Endothelial cell of umbilical vein (primary cell): Measurements from ENCODE around the gene TPCN1. TPM values are rescaled to one million over a fixed set of nuclear protein-coding genes. Genes with fewer than 3 reads are reported as not detected.

Experiments used
- BruUV-seq: library from RNA; stranded (reverse); fragments of 400-500 nt; replicated peaks from 2 replicates; lab custom pipeline; 2021; lab: Mats Ljungman, UMichigan
- CTCF ChIA-PET: fragments of 300-600, 350-600 bp; sonication (Branson Sonifier 250); formaldehyde crosslinking; loops from one replicate; lab custom pipeline; 2021; ENCODE audit warnings: antibody characterized with exemption, inconsistent platforms; lab: Charles Lee
- POLR2A ChIA-PET: fragments of 300-600, 350-600 bp; sonication (Branson Sonifier 250); formaldehyde crosslinking; loops from one replicate; lab custom pipeline; 2021; ENCODE audit warnings: antibody characterized with exemption, inconsistent platforms; lab: Charles Lee
- DNase-seq: peaks from one replicate; pipeline ENCODE4 v3.0.0-alpha.2; 2011; ENCODE audit warnings: low read depth, low spot score
- FAIRE-seq: peaks from 2 replicates; lab custom pipeline; 2011; peaks lifted over from hg19 to GRCh38; lab: Jason Lieb, UNC
- H2AFZ ChIP-seq: 2 replicates; pipeline ENCODE4 v1.6.0; 2012; ENCODE audit warnings: low read depth, low read length, control low read depth, inconsistent platforms
- H3K27ac ChIP-seq: 2 replicates; pipeline ENCODE4 v1.5.1; 2011; ENCODE audit warnings: low read depth, mild to moderate bottlenecking, control low read depth, low read length, moderate library complexity; ENCODE audit not compliant: insufficient read depth
- H3K27me3 ChIP-seq, 2 experiments: 2 replicates each; pipeline versions ENCODE4 v1.6.0 to v1.6.1; 2011; ENCODE audit warnings: low read length in 2 of 2, mixed read lengths in 1 of 2; ENCODE audit not compliant: control insufficient read depth in 2 of 2, insufficient read depth in 2 of 2
- H3K36me3 ChIP-seq, 2 experiments: 2 replicates in 1 of 2; 3 replicates in 1 of 2; pipeline ENCODE4 v1.5.1; 2011; ENCODE audit warnings: low read length in 2 of 2, mild to moderate bottlenecking in 1 of 2, moderate library complexity in 1 of 2; ENCODE audit not compliant: control insufficient read depth in 2 of 2, insufficient read depth in 2 of 2; ENCODE audit errors: extremely low read depth in 1 of 2
- H3K4me1 ChIP-seq: 3 replicates; pipeline ENCODE4 v1.5.1; 2011; ENCODE audit warnings: mild to moderate bottlenecking, low read length; ENCODE audit not compliant: control insufficient read depth, insufficient read depth; ENCODE audit errors: extremely low read depth
- H3K4me2 ChIP-seq: 2 replicates; pipeline ENCODE4 v1.6.1; 2011; ENCODE audit warnings: low read length, control low read depth, mixed read lengths; ENCODE audit not compliant: insufficient read depth
- H3K4me3 ChIP-seq, 3 experiments: fragments of 200-600 bp in 1 of 3; sonication (generic), shearing (Covaris generic) in 1 of 3; replicated peaks in 1 of 3; 2 replicates each; pipeline ENCODE4 v1.5.1; 2011 to 2016; ENCODE audit warnings: control low read depth in 3 of 3, low read length in 3 of 3, mild to moderate bottlenecking in 2 of 3, inconsistent platforms in 1 of 3, low read depth in 1 of 3, moderate library complexity in 1 of 3; ENCODE audit not compliant: insufficient read depth in 1 of 3
- H3K79me2 ChIP-seq: 2 replicates; pipeline ENCODE4 v1.6.0; 2012; ENCODE audit warnings: low read length, inconsistent platforms; ENCODE audit not compliant: control insufficient read depth, insufficient read depth
- H3K9ac ChIP-seq: replicated peaks from 2 replicates; pipeline ENCODE3; 2011; ENCODE audit warnings: low read length, control low read depth; ENCODE audit not compliant: insufficient read depth; ENCODE audit errors: extremely low read depth
- H3K9me1 ChIP-seq: replicated peaks from 3 replicates; pipeline ENCODE4 v1.6.0; 2011; ENCODE audit warnings: mild to moderate bottlenecking, low read length; ENCODE audit not compliant: control insufficient read depth, insufficient read depth; ENCODE audit errors: extremely low read depth
- H3K9me3 ChIP-seq: replicated peaks from 2 replicates; pipeline ENCODE4 v1.5.1; 2012; ENCODE audit warnings: low read length, inconsistent platforms; ENCODE audit not compliant: control insufficient read depth, insufficient read depth
- H4K20me1 ChIP-seq: replicated peaks from 2 replicates; pipeline ENCODE3; 2011; ENCODE audit warnings: mild to moderate bottlenecking, low read length; ENCODE audit not compliant: control insufficient read depth, insufficient read depth; ENCODE audit errors: extremely low read depth
- EZH2 ChIP-seq: IDR thresholded peaks from 2 replicates; pipeline ENCODE4 v1.6.1; 2012; ENCODE audit warnings: borderline replicate concordance, low read depth, mild to moderate bottlenecking, moderate library complexity, low read length, inconsistent platforms; ENCODE audit not compliant: severe bottlenecking
- FOS ChIP-seq: IDR thresholded peaks from 2 replicates; pipeline ENCODE4 v1.6.1; 2011; ENCODE audit warnings: mild to moderate bottlenecking, low read length, moderate library complexity, borderline replicate concordance; ENCODE audit not compliant: insufficient read depth
- GATA2 ChIP-seq: IDR thresholded peaks from 2 replicates; pipeline ENCODE4 v1.7.0; 2011; ENCODE audit warnings: low read depth, mild to moderate bottlenecking, moderate library complexity, mixed read lengths, low read length; ENCODE audit not compliant: insufficient read length, insufficient read depth
- JUN ChIP-seq: IDR thresholded peaks from 2 replicates; pipeline ENCODE4 v1.6.1; 2011; ENCODE audit warnings: borderline replicate concordance, low read depth; ENCODE audit not compliant: insufficient read length, insufficient read depth
- MAX ChIP-seq: IDR thresholded peaks from 2 replicates; pipeline ENCODE4 v1.6.1; 2011; ENCODE audit not compliant: insufficient read depth, insufficient read length
- MYC ChIP-seq: IDR thresholded peaks from one replicate; pipeline ENCODE4 v1.6.1; 2011; ENCODE audit warnings: mild to moderate bottlenecking, low read depth, low read length
- POLR2A ChIP-seq: IDR thresholded peaks from 2 replicates; pipeline ENCODE4 v1.6.1; 2012; ENCODE audit warnings: low read depth, mild to moderate bottlenecking, control low read depth, low read length
- POLR2AphosphoS5 ChIP-seq: IDR thresholded peaks from 2 replicates; pipeline ENCODE4 v1.6.1; 2012; ENCODE audit warnings: low read depth, mild to moderate bottlenecking, control low read depth, low read length, moderate library complexity; ENCODE audit not compliant: insufficient read depth
- dilution Hi-C: fragments of 300-500 bp; cut with MboI; formaldehyde crosslinking; loops from one replicate; pipeline ENCODE4 v1.15.0; 2019; ENCODE audit warnings: low sequenced_read_pairs; ENCODE audit not compliant: extremely low pct_ligation_motif_present
- intact Hi-C: fragments of 100-400 bp; cut with micrococcal nuclease; formaldehyde crosslinking; loops from one replicate; pipeline ENCODE4 v1.10.0; 2022
- polyA plus RNA-seq, 4 experiments: library from polyadenylated mRNA; depleted of rRNA in 3 of 4; stranded (reverse) in 3 of 4; unstranded in 1 of 4; fragments of >200 nt; gene quantifications; 2 replicates each; pipeline versions ENCODE4 v1.2.1 to v1.2.3, GENCODE V29; 2011 to 2012; ENCODE audit warnings: missing spikeins in 1 of 4
- total RNA-seq: library from RNA; stranded (reverse); gene quantifications from 2 replicates; pipeline ENCODE4 v1.2.3, GENCODE V29; 2021
- TF ChIP-seq, protein P1 (sequence below), 2 donors: IDR thresholded peaks; 1 replicate in 1 of 2; 2 replicates in 1 of 2; pipeline ENCODE4 v1.5.1; 2011; ENCODE audit warnings: low read length in 2 of 2, mild to moderate bottlenecking in 2 of 2, moderate library complexity in 2 of 2, control low read depth in 1 of 2, inconsistent platforms in 1 of 2, low read depth in 1 of 2; ENCODE audit not compliant: insufficient read depth in 1 of 2; ENCODE audit errors: extremely low read depth in 1 of 2

TPCN1 gene
- total and polyA plus RNA-seq, 2 donors (not counting 3 experiments of a cell fraction or from before 2014, with no cell fraction given) = 19.5 to 28.3 TPM

- CTCF ChIA-PET = interaction anchor here (0.8 to 1.3 kb wide), 3 partner anchors 21 to 26 kb away, joined by 3 to 4 read pairs (median 3); no protein-coding TSS in a partner anchor
- TF ChIP-seq MAX (no peak), GATA2 (no peak), JUN (no peak), POLR2AphosphoS5 (no peak), EZH2 (no peak), POLR2A (no peak), MYC (no peak), FOS (no peak)
- TF ChIP-seq, protein P1, sequence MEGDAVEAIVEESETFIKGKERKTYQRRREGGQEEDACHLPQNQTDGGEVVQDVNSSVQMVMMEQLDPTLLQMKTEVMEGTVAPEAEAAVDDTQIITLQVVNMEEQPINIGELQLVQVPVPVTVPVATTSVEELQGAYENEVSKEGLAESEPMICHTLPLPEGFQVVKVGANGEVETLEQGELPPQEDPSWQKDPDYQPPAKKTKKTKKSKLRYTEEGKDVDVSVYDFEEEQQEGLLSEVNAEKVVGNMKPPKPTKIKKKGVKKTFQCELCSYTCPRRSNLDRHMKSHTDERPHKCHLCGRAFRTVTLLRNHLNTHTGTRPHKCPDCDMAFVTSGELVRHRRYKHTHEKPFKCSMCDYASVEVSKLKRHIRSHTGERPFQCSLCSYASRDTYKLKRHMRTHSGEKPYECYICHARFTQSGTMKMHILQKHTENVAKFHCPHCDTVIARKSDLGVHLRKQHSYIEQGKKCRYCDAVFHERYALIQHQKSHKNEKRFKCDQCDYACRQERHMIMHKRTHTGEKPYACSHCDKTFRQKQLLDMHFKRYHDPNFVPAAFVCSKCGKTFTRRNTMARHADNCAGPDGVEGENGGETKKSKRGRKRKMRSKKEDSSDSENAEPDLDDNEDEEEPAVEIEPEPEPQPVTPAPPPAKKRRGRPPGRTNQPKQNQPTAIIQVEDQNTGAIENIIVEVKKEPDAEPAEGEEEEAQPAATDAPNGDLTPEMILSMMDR (IDR thresholded peaks at IDR 0.05; ENCODE audit: extremely low read depth in 1 of 2, insufficient read depth in 1 of 2, low read depth in 1 of 2, low read length in 2 of 2) = no peak
- peaks cover 23% of the 10 kb centered on the region for H3K4me1 ChIP-seq
- intact Hi-C loops = loop anchor here (1.0 to 10.0 kb wide), 6 partner anchors 11 to 138 kb away; partner anchors contain the start of genes DDX54, PLBD2, RITA1 and SLC8B1
- H3K9ac ChIP-seq = peak overlapping the region; percentile 10
- FAIRE-seq = no peak
- peak overlapping the region; percentile 9 for H3K27ac ChIP-seq
- dilution Hi-C loops = no loop called here
- H4K20me1 ChIP-seq = no peaks in the 10 kb centered on the region
- no peaks in the 10 kb centered on the region for H3K27me3 ChIP-seq
- H3K79me2 ChIP-seq = peaks cover 6% of the 10 kb centered on the region
- H3K9me3 ChIP-seq = no peaks in the 10 kb centered on the region
- peak overlapping the region; percentile 58 for H3K4me2 ChIP-seq
- no peaks in the 10 kb centered on the region for H3K36me3 ChIP-seq
- H3K4me3 ChIP-seq = peak overlapping the region; percentile 10 to 63 (median 58)
- POLR2A ChIA-PET = interaction anchor here (0.8 to 2.7 kb wide), 6 partner anchors 10 to 79 kb away, joined by 3 to 15 read pairs (median 4); no protein-coding TSS in a partner anchor
- H2AFZ ChIP-seq = peak overlapping the region; percentile 80
- DNase-seq = no peak
- no TSS peak for BruUV-seq
- H3K9me1 ChIP-seq = no peaks in the 10 kb centered on the region
Observed at GRCh38 chr12:113220593-113221180, 577 bp upstream of the TPCN1 start.
